Measurements from ENCODE around the gene IFNL1.
"Not testable (repeated sequence)": the region's sequence is repeated elsewhere in the genome, so short reads cannot be mapped to it uniquely, and the experiment has no call there.

IFNL1 gene

GRCh38 chr19:39296055-39296645 lies at the start of gene IFNL1:
Gene IFNL1, plus strand, starts transcription at chr19:39296407. Its CDS starts 15 bp downstream, at chr19:39296422.
- DNase-seq, result no peak

DNA sequence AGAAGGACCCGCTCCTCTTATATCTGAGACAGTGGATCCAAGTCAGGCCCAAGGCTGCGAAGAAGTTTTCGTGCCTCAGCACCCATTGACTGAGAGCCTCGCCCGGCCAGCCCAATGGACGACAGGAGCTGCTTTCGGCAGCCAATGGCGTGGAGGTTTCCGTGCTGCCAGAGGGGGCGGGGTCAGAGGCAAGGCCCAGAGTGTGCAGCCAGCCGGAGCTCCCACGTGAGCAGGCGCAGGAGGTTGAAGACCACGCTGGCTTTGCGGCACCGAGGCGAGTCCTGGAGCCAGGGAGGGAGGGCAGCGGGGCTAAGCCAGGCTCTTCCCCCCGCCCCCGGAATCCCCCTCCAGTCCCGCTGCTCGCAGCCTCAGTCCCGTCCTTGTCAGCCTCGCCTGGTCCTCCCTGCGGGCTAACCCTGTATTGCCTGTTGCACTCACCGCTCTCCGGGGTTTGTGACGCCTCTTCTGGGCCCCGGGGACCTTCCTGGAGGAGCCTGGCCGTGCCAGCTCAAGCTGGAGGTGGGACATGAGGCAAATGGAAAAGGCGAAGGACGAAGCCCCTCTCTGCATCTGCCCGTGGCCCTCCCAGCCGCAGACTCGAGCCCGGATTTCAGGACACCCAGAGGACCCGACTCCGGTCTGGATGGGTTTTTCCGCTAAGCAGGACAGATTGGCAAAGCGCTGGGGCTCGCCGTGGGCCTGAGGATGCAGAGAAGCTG lies 49.1 kb upstream of the IFNL1 start:
- DNase-seq, result peak in 3 of 6 experiments; percentile 7 to 35 (median 28)

DNA sequence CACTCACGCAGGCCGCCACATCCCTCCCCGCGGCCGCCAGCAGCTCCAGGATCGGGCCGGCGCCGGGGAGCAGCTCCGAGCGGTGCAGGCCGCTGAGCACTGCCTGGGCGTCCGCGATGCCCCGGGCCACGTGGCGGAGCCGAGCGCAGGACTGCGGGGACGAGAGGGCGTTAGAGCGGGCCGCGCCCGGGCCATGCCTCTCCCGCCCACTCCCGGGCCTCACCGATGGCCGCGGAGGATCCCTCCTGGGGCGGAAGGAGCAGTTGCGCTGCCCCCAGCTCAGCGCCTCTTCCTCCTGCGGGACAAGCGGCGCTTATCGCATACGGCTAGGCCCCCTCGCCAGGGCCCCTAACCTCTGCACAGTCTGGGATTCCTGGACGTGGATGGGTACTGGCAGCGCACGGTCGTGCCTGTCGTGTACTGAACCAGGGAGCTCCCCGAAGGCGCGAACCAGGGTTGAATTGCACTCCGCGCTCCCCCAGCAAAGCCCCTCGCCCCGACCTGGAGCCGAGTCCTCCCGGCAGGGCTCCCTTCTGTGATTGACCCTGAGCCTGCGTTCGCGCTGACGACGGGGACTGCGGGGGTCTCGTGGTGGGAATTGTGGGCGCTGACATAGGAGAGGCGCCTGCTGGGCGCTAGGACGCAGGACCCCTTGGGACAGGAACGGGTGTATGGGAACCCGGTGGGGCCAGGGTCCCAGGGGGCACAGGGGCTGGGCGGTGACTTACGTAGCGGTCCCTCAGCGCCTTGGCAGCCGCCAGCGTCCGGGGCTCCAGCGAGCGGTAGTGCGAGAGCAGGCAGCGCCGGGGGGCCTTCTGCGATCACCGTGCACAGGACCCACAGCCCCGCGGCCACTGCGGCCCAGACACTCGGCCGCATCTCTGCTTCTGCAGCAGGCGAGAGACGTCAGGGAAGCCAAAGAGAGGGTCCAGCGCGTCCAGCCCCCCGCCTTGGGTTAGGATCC lies 48.2 kb upstream of the IFNL1 start:
- DNase-seq, result no peak

GRCh38 chr19:39248806-39249205 lies 47.4 kb upstream of the IFNL1 start, which contains the start of gene IFNL4:
Gene IFNL4, minus strand, starts transcription at chr19:39248856.
- no peak for DNase-seq

- no peak for DNase-seq
Measured at GRCh38 chr19:39251081-39251480, 45.1 kb upstream of the IFNL1 start.

DNA sequence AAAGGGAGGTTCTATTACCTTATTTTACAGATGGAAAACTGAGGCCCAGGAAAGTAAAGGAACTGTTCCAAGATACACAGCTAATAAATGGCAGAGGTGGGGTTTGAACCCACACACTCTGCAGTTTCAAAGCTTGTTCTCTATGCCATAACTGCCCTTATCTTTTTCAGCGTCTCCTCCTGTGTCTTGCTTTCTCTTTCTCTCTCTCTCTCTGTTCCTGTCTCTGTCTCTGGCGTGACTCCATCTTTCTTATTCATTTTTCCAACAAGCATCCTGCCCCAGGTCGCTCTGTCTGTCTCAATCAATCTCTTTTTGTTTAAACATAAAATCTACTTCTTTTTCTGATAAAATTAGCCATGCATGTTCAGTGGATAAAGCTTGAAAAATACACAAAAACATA lies 44.4 kb upstream of the IFNL1 start:
- DNase-seq, result no peak

GRCh38 chr19:39252458-39252857 lies 43.7 kb upstream of the IFNL1 start:
- no peak for DNase-seq

- DNase-seq, result no peak
Measured at GRCh38 chr19:39253374-39254149, 42.6 kb upstream of the IFNL1 start.

DNA sequence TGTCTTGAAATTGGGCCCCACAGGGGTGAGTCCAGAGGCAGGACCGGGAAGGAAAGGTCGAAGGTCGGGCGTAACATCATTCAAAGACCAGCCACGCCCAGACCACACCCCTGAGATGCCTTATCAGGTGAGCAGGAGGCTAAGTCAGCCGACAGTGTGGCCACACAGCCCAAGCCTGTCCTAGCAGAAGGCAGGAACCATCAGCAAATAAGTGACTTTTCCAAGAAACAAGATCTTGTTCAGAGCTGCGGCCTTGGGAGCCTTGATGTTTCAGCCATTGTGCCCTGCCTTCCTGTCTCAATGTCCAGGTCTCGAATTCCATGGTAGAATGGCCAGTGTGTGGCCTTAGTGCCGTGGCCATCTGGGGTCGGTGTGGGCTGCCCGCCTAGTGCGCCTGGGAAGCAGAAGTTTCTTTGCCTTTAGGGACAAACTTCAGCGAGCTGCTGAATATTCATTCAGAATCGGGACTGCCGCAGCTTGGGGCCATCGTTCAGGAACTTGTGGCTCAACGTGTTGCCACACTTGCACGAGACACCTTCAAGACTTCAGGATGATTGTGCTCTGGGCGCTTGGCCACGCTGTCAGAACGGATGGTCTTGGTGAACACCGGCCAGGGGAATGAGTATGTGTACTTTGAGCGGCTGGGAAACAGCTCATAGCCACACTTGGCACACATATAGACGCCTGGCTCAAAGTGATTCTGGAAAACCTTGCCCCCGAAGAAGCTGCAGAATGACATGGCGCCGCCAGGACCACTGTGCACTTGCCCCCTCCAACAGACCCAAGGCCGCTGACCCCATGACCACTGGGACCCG lies 41.5 kb upstream of the IFNL1 start:
- no peak for DNase-seq

- DNase-seq, result no peak
Measured at GRCh38 chr19:39257227-39257626, 39.0 kb upstream of the IFNL1 start.

GRCh38 chr19:39261704-39262103 lies 34.5 kb upstream of the IFNL1 start:
- no peak for DNase-seq

GRCh38 chr19:39262496-39262895 lies 33.7 kb upstream of the IFNL1 start:
- no peak for DNase-seq

GRCh38 chr19:39263912-39264305 lies 32.3 kb upstream of the IFNL1 start:
- DNase-seq, result no peak

GRCh38 chr19:39264306-39265290 lies 31.6 kb upstream of the IFNL1 start:
- DNase-seq, result no peak

DNA sequence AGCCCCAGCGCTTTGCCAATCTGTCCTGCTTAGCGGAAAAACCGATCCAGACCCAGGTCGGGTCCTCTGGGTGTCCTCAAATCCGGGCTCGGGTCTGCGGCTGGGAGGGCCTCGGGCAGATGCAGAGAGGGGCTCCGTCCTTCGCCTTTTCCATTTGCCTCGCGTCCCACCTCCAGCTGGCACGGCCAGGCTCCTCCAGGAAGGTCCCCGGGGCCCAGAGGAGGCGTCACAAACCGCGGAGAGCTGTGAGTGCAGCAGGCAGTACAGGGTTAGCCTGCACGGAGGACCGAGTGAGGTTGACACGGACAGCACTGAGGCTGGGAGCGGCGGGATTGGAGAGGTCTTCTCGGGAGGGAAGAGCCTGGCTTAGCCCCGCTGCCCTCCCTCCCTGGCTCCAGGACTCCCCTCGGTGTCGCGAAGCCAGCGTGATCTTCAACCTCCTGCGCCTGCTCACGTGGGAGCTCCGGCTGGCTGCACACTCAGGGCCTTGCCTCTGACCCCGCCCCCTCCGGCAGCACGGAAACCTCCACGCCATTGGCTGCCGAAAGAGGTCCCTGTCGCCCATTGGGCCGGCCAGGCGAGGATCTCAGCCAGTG lies 30.8 kb upstream of the IFNL1 start:
- no peak for DNase-seq

- DNase-seq, result not testable (repeated sequence)
Measured at GRCh38 chr19:39268085-39268484, 28.1 kb upstream of the IFNL1 start, which contains the start of gene IFNL2. Gene IFNL2, plus strand, starts transcription at chr19:39268396. Its CDS starts 173 bp downstream, at chr19:39268569.

DNA sequence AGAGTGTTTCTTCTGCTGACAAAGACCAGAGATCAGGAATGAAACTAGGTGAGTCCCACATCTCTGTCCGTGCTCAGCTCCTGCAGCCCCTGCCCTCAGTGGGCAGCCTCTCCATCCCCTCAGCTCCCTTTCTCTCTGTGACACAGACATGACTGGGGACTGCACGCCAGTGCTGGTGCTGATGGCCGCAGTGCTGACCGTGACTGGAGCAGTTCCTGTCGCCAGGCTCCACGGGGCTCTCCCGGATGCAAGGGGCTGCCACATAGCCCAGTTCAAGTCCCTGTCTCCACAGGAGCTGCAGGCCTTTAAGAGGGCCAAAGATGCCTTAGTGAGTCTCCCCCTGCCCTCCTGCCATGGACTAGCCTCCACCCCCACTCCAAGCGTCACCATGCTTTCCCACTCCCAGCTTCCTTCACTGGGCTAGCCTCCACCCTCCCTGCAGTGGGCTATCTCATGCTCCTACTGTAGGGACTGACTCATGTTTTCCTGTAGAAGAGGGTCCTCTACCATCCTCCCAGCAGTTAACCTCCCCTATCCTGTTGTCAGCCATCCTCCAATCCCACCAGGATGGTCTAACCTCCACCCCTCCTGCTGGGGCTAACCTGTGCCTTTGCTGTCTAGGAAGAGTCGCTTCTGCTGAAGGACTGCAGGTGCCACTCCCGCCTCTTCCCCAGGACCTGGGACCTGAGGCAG lies 27.5 kb upstream of the IFNL1 start:
- DNase-seq, result not testable (repeated sequence)

DNA sequence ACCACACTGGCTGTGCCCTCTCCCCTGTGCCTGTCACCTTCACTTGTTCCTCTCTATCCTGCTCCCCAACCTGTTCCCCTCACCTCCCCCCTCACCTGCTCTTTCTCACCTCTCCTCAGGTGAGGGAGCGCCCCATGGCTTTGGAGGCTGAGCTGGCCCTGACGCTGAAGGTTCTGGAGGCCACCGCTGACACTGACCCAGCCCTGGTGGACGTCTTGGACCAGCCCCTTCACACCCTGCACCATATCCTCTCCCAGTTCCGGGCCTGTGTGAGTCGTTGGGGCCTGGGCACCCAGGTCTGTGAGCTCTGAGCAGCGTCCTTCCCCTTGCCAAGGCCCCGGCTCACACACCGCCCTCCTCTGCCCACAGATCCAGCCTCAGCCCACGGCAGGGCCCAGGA lies 26.8 kb upstream of the IFNL1 start:
- DNase-seq, result not testable (repeated sequence)

Measured in stimulated activated naive CD4-positive, alpha-beta T cell (primary cell).